ENCODE data around the gene COL18A1.

Gene COL18A1

DNA sequence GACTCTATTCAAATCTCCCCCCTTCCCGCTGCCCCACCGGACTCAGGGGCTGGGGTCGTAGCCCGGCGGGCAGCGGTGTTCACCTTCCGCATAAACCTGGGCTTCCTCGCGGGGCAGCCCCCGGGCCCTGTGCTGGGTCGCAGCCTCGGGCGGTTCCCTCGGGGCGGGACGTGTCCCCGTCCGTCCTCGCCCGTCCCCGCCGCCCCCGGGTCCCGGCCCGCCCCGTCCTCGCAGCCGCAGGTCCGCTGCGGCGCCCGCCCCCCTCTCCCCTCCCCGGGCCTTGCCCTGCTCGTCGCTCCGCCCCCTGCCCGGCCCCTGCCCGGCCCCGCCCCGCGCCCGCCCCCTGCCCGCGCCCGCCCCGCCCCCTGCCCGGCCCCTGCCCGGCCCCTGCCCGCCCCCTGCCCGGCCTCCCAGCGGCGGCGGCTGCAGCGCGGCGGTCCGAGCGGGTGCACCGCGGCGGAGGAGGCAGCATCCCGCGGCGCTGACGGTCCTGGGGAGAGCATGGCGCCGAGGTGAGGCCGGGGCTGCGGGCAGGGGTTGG is at the start of gene COL18A1:
COL18A1 (plus strand) TSS at position 436 of the 541 bp plus-strand sequence; CDS start at position 502, 66 bp downstream.
- FAIRE-seq (no peak), DNase-seq (ENCODE audit: insufficient read length, low spot score) (peak; percentile 76)
- TF ChIP-seq, protein P1, sequence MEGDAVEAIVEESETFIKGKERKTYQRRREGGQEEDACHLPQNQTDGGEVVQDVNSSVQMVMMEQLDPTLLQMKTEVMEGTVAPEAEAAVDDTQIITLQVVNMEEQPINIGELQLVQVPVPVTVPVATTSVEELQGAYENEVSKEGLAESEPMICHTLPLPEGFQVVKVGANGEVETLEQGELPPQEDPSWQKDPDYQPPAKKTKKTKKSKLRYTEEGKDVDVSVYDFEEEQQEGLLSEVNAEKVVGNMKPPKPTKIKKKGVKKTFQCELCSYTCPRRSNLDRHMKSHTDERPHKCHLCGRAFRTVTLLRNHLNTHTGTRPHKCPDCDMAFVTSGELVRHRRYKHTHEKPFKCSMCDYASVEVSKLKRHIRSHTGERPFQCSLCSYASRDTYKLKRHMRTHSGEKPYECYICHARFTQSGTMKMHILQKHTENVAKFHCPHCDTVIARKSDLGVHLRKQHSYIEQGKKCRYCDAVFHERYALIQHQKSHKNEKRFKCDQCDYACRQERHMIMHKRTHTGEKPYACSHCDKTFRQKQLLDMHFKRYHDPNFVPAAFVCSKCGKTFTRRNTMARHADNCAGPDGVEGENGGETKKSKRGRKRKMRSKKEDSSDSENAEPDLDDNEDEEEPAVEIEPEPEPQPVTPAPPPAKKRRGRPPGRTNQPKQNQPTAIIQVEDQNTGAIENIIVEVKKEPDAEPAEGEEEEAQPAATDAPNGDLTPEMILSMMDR (IDR thresholded peaks at IDR 0.05; ENCODE audit: insufficient read depth, missing control alignments), result no peak

DNA sequence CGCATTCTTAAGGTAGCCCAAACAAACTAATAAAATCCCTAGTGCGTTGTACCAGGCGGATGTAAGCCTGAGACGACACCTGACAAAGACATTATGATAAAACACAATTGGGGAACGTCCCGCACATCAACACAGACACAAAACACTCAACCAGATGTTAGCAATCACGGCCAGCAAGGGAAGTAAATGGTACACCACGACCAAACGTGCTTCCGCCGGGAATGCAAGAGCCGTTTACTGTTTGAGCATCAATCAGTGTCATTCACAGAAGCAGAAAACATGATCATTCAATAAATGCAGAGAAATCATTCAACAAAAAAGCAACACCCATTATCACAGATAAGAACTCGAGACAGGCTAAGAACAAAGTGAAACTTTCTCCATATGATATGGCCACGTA is 49.4 kb upstream of the COL18A1 start:
- no peak for FAIRE-seq
- TF ChIP-seq, protein P1 (IDR thresholded peaks at IDR 0.05; ENCODE audit: insufficient read depth, missing control alignments), result no peak
- DNase-seq (ENCODE audit: insufficient read length, low spot score), result no peak

DNA sequence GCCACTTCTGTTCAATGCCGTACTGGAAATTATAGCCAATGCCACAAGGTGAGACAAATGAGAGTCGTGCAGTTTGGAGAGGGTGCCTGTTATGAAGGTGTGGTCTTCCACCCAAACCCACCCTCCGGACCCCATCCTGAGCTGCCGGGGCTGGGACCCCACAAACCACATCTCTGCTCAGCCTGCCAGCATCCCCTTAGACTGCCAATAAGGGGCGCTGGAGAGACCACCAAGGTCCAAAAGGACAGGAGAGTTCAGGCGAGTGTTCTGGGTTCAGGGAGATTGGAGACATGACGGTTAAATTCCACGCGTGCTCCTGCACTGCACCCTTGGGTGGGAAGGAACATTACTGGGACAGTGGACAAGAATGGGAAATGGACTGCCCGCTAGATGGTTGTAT is 48.7 kb upstream of the COL18A1 start:
- FAIRE-seq, result no peak
- TF ChIP-seq, protein P1 (IDR thresholded peaks at IDR 0.05; ENCODE audit: insufficient read depth, missing control alignments), result no peak
- DNase-seq (ENCODE audit: insufficient read length, low spot score), result no peak

DNA sequence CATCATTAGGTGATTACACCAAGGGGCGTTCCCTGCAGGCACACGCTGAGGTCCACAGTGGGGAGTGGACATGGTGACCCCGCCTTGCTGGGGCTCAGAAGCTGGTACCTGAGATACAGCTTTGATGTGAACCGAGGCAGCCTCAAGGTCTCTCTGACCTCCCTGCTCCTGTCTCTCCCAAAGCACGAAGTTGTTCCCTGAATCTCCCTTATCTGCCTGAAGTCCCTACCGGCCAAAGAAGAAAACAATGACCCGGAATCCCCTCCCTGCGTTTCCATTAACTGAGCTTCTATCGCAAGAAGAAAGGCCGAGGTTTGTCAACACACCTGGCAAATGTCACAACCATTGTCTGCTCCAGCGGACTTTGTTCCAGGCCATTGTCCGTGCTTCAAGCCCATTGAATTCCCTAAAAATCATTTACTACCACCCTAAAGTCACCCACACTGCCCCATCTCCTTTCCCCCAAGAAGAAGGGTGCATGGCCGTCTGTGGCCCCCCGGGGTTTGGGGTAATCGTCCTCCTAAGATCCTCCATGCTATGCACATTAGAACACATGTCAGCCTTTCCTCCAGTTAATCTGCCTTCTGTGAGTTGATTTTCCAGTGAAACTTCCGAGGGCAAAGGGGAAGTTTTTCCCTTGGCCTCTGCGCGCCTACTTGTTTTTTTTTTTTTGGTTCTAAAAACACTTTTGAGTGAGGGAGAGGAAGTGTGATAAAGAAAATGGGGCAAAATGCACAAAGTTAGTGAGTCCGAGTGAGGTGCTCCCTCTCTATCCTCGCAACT is 48.1 kb upstream of the COL18A1 start:
- no peak for FAIRE-seq
- DNase-seq (ENCODE audit: insufficient read length, low spot score), result no peak
- TF ChIP-seq, protein P1 (IDR thresholded peaks at IDR 0.05; ENCODE audit: insufficient read depth, missing control alignments), result no peak

DNA sequence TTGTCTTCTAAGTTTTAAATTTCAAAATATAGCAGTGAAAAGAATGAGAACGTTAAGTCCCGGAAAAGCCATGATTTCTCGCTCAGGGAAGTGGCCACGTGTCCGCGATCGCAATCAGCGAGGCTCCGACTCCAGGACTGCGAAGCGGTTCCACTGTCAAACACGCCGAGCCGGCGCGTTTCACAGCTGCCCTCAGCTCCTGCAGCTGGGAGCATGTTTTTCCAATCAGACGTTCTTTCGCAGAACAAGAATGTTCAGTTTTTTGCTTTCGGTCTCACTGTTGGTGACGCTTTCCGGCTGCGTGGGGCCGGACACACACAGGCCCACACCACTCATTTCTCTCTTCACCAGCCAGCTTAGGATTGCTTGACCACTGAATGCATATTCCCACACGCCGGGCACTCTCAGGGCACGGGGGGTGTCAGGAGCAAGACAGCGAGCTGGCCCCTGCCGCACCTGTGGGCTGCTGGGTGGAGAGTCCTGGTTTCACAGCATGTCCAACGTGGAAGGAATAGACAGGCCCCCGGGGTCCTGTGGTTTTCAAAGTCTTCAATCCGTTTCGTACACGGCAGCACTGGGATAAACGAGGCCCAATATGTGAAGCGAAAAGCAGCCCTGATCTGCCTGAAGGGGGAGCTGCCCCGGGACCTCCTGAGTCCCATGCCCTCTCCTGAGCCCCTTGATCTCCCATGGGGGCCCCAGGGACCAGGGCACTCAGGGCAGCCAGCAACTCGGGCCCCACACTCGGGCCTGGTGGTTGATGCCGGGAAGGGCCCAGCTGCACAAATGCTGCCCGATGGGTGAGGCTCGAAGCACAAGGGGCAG is 47.3 kb upstream of the COL18A1 start:
- DNase-seq (ENCODE audit: insufficient read length, low spot score) (no peak), FAIRE-seq (no peak)
- TF ChIP-seq, protein P1 (IDR thresholded peaks at IDR 0.05; ENCODE audit: insufficient read depth, missing control alignments), result no peak

DNA sequence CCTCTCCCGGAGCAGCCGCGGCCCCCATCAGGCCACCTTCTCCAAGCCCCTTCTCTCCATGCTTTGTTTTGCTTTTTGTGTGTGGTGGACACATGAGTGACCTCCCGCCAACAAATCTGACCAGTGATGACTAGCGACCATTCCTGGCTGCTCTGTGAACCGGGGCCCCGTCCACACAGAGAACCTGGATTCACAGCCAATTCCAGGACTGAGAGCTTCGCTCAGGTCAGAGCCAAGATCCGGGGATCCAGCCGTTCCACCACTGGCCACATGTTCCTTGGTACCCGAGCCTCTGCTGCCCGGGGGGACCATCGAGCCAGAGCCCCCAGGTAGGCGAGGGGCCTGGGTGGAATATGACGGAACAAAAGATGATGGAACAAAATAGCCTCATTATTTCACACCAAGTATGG is 46.7 kb upstream of the COL18A1 start:
- DNase-seq (ENCODE audit: insufficient read length, low spot score) (no peak), FAIRE-seq (no peak)
- TF ChIP-seq, protein P1 (IDR thresholded peaks at IDR 0.05; ENCODE audit: insufficient read depth, missing control alignments), result no peak

Data from D721Med (cell line).